GM19468 (cell line): ENCODE results near the gene LAMA1.

ENCODE experiments used
- ATAC-seq: cut with Tn5 transposase; IDR thresholded peaks from one replicate; pipeline ENCODE4 v1.9.1; 2021; ENCODE audit warnings: mild to moderate bottlenecking, moderate library complexity, moderate number of reproducible peaks; ENCODE audit not compliant: unreplicated experiment; ENCODE audit errors: extremely low read depth

Gene LAMA1

DNA sequence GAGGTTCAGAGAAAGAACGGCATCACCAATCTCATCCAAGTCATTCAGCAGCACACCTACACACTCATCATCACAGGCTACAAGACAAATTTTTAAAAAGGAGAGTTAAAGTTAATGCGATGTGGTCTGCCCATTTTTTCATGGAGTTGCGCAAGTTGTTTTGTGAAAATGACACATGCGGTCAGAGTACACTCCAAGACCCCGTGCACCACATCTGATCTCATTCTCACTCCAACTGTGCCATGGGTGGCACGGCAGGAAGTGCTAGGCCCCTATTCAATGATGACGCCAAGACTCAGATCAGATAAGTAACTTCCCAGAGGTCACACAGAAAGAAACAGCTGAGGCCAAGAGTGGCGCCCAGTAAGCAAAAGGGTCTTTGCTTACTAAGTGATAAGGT, 119.8 kb downstream of the LAMA1 start:
- ATAC-seq = no peak

DNA sequence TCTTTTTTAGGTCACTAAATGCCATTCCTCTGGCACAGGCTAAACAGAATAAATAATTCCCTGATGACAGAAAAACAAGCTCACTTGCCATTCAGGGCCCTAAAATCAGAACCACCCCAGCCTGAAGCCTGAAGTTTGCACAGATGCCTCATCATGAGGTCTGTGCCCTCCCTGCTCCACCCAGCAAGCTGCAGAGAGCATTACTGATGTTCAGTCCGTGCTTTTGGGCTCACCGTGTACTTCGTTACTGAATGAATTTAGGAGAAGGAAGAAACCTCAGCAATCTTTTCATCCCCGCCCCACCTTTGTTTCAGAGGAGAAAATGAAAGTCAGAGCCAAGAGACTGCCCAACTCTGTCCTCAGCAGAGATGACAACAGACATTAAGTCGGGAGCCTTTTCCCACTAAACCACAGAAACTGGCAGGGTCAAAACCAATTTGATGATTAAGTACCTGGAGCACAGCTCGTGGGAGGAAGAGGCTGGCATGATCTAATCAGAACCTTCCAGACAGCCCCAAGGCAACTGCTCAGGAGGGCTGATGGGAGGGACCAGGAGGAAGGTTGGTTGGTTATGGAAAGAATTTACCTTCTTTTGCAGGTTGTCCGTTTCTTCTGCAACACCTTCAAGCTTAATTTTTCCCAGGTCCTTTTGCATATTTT, 122.7 kb downstream of the LAMA1 start:
- ATAC-seq = no peak

DNA sequence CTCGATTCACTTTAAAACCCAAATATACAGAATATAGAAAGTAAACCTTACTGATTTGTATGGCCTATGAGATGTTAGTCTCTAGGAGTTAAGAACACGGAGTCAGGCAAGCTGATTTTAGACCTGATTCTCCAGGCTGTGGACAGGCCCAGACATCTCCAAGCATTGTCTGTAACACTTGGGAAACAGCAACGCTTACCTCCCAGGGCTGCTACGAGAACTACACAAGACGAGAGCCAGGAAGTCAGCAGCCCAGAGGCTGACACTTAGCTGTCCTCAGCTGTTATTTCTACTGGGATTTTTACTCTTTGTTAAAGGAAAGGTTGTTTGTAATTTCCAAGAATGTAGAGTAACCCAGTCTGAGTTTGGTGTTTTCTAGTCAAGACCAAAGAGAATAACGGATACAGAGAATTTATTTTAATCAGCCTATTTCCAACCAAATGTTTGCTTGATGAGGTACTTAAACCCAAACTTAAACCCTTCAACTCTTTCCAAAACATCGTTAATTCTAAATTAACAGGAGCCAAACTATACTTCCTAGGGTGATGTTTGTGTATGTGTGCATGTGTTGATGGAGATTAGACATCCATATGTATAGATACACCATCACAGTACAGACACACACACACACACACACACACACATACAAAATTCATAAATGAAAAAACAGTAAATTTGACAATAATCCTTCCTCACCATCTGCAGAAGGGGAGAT, 123.4 kb downstream of the LAMA1 start:
- no peak for ATAC-seq

DNA sequence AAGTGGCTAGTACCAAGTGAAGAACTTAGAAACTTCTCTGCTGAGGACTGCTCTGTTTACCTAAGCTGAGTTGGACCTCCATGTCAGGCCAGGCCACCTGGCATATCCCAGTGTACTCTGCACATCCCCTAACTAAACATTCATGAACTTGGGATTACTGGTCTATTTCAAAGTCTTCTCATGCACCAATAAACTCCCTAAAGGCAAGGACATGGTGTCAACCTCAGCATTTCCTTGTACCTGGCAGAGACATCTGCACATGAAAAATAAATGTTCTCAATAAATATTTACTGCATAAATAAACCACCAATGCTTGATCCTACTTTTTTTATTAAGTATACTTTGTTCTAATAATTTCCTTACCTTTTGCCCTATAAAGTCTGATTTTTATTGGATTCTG, 124.8 kb downstream of the LAMA1 start:
- ATAC-seq = no peak

DNA sequence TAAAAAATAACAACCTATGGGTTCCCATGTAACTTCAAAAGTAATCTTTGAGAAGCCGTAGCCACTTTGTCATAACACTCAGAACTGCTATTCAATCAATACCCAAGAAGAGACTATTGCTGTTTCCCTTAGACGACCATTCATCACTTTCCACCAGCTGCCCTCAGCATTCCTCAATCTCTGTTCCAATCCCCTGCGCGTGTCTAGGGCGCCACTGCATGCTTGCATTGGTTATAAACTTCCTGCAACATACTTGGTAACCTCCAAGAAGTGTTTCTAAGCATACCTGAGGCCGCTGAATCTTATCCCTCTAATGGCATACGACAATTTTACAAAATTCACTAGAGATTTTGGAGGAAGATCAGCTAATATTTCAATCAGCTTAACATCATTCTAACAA, 134.2 kb downstream of the LAMA1 start:
- no peak for ATAC-seq

DNA sequence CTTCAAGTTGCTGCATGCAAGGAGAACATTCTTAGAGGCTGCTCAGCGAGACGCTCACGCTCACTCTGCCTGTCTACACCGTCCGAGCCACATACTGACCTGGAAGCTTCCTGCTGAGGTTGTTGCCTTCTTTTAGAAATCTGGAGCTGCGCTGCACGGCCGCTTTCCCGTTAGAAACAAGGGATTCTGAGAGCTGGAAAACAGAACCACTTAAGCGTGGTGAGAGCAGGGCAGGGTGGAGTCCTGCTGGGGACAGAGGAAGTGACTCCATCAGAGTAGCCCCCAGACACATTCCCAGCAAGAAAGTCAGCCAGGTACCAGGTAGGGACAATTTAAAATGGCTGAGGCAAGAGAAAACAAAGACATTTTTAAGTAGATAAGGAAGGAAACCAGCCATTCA, 135.2 kb downstream of the LAMA1 start:
- ATAC-seq = no peak

DNA sequence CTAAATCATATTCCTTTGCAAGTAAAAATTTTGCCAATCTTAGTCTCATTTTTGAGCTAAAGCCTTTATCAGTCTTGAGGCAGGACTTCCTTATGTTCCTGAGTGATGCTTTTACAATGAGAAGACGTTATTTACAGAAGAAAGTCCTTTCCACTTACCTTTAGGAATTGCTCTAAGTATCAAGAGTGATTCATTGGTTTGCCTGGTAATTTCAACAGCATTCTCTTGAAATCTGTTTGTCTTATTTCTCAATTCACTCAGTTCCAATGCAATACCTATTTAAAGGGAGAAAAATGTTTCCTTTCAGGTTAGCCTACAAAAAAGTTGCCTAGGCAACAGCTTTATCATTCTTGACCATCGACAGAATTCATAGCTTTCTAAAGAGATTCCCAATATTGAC, 137.2 kb downstream of the LAMA1 start:
- ATAC-seq = no peak

DNA sequence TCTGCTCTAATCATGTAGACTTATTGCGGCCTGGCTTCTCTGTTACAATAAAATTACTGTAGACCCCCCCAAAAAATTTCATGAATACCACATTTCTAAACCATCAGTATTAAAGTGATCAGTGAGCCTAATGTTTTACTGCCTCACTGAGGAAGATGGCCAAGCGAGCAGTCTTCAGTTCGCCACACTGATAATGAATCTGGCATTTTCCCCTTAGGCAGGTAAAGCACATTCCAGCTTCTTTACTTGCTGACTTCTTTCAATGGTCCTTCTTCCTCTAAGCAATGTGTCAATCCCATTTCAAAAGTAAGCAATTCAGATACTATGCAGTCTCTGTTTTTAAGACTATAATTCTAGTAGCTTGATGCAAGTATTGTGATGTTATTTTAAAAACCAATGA, 137.6 kb downstream of the LAMA1 start:
- ATAC-seq = no peak

DNA sequence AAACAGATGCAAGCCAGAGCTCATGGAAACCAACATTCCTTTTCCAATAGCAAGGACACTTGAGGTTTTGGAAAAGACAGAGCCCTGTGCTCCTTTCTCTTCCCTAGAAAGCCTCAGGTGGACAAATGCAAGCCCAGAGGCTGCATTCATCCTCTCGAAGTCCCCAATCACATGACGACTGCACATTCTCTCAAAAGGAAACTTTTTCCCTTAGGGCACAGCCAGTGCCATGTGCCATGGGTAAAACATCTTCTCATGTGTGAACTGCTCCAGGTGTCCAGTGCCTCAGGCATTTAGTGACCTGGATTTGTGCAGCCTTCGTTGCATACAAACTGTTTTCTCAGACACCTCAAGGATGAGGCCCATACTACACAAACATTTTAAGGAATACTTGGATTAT, 140.7 kb downstream of the LAMA1 start:
- ATAC-seq = no peak

DNA sequence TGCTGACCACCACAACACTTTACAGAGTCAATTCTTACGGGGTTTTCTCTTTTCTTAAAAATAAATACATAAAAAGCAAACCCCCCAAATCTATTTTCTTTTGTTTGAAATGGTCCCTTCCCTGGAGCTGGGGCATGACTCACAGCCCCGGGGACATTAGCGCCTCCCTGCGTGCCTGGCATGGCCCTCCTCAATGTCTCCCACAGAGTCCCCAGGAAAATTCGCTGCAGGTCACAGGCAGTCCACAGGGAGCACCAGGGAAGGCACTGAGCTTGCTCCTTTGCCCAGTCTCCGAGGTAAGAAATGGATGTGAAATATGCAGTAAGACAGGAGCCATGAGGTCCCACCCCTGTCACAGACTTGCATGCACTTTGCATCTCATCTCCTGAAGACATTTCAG, 142.5 kb downstream of the LAMA1 start:
- ATAC-seq = no peak

DNA sequence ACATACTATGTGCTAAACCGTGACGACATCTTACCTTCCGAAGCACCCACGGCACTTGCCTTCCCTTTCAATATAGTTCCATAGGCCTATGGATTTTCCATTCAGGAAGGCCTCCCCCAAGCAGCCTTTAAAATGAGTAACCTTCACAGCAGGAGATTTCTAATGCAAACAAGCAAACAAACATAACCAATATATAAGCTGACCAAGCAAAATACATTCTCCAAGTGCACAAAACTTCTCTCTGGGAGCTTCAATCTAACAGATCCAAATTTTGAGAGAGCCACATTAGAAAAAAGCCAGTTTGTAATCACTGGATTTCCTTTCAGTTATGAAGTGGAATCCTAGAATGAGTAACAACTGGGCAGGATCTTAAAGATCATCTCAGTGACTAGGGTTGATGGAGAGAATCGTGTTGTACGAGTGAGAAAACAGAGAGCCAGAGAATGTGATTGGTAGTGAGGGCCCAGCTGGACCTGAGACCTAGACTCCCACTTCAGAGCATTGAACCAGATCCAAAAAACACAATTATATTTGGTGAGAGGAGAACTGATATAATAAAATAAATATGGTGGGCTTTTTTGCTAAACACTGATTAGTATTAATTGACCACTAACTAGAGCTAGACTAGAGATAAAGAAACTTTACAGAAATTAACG, 145.6 kb downstream of the LAMA1 start:
- no peak for ATAC-seq

DNA sequence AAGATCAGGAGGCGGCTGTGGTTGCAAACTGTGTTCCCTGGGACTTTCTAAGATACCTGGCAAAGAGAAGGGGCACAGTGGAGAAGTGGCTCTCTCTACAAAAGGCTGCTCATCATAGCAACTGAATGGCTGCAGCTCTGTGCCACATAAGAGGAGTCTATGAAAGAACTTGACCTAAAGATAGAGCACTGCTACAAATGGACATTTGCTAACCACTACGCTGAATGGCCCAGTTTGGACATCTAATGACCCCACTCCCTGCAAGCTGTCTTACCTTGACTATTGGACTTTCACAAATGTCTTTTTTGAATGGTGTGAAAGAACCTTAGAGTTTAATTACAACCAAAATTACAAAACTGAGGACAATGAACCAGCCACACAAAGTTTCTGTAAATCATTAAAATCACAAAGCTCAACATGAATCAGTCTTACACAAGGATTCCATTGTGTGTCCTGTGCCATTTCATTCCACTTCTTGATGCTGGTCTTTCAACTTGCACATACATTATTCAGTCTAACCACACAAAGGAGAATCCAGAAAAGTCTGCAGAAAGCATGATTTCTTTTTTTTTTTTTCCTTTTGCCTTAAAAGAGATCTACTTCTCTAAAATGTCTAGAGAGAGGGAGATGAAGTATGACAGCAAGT, 154.0 kb downstream of the LAMA1 start:
- no peak for ATAC-seq

DNA sequence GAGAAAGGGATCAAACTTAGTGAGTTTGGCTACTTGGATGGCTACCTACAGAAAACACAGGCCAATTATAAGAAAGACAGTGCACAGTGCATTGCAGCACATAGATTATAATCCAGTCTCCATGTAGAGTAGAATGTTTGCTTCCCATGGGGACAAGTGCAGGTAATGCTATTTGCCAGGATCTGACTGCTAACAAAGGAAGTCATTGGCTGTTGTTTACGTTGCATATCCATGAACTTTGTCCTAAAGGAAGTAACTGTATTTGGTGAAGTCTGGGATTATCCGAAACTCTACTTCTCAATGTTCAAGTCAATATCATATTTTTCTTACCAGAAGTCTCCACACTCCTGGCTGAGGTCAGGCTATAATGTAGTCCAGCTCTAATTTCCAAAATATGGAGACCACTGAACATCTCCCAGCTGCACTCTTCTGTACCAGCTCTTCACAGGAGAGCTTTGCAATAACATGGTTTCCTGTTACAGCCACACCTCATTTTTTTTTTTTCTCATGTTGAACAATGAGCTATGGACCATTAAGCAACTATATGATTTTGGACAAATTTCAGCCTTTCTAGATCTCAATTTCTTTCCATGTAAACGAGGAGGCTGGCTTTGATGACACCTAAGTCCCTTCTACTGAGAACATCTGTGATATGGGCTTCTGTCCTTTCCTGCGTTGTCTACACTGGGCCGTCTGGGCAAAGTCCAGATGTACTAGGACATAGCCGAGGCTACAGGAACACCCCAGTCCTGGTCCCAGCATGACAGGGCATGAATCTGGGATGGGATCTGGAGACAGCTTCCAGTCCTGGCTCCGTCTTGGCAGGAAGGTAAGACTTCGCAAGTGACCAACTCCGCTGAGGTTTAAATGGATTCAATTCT, 154.8 kb downstream of the LAMA1 start:
- no peak for ATAC-seq

DNA sequence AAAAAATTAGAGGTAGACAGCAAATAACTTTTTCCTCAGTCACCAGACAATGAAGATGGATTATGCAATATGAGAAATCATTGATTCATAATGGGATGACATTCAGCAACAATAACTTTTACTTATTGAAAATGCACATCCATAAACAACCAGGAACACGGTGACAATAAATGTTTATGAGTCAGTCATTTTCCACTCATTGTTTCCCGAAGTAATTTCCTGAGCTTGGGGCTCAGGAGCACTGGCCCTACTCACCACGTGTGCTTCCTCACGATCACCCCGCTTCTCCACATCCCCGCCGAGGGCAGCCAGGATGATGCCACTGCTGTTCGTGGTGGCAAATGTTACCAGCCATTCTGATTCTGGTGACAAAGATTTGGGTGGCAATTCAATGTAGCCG, 156.3 kb downstream of the LAMA1 start:
- ATAC-seq = no peak

DNA sequence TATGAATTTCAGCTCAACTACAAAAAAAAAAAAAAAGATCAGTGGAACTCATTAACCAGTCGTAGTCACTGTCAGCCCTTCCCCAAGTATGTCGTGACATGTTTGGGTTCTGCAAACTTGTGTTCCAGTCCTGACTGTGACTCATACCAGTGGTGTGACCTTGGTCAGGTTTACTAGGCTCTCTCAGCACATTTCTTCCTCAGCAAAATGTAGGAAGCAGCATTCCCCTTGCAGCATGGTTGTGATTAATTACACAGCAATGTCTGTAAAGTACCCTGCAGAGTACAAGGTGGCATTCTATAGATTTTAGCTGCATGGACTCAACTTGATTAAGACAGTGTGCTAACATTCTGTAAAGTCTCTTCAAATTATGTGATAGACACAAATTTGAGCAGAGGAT, 156.9 kb downstream of the LAMA1 start:
- no peak for ATAC-seq

DNA sequence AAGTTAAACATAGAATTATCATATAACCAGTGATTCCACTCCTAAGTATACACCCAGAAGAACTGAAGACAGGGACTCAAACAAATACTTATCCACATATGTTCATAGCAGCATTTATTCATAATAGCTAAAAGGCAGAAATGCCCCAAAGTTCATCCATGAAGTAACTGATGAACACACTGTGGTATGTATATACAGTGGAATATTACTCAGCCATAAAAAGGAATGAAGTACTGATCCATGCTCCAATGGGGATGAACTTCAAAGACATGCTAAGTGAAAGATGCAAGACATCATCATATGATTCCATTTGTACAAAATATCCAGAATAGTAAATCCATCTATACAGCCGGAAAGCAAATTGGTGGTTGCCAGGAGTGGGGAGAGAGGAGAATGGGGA, 157.5 kb downstream of the LAMA1 start:
- no peak for ATAC-seq

DNA sequence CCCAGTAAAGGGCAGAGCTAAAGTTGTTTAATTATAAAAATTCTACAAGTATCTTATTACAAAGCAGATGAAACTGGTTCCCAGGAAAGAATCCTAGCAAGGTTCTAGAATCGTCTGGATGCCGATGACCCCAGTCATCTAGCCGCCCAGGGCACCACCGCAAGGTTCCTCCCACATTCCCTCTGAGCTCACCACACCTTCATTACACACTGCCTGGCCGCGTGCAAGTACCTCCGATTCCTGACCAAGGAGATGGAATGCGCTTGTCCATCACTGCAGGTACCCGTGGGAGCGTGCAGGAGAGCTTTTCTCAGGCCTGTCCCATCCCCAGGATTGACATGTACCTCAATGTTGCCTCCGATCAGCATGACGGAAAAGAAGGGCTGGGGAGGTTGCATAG, 158.5 kb downstream of the LAMA1 start:
- ATAC-seq = no peak

DNA sequence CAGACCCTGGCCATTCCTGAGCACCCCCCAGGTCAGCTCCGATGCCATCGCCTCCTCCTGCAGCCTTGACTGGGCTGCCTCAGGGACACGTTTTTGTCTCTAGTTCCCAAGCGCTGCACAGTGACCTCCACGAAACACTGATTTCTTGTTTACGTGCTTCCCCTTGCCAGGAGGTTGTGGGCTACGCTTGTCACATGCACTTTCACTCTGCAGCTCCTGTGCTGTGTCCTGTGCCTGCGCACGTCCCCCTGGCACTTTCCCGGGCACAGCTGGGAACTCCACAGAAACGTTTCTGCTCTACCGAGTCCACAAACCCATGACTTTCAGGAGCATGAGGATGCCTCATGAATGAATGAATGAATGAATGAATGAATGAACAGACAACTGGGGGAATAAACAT, 160.6 kb downstream of the LAMA1 start:
- no peak for ATAC-seq

DNA sequence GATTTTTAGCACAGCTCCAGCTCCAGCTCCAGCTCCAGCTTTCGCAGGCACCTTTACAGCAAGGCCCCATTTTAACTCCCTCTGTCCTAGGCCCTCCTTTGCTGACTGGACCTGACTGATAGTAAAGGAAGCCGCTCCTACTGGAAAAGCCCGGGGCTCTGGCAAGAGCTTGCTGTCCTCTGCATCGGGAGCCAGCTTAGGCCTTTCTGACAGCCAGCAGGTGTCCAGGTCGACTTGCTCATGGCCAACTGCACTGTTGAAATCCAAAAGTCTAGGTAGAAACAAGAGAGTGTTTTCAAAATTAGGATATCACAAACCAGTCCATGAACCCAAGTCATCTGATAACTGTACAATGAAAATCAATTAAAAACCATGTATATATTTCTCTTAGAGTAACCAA, 161.1 kb downstream of the LAMA1 start:
- no peak for ATAC-seq

DNA sequence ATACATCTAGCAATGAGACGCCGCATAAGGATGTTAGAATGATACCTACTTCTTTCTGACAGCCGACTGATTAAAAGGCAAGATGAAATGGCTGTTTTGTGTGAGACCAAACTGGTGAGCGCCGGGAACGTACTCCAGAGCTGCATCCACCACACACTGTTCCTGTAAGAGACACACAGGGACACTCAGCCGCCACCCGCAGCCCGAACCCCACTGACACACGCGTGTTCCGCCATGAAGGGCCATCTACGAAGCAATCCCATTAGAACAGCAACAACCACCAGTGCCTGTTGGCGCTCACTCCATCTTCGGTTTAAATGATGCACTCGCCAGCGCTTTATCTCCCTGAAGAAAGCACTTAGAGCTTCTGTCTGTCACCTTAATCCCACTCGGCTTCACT, 162.3 kb downstream of the LAMA1 start:
- no peak for ATAC-seq
